HepG2 (cell line): ENCODE results near the gene RELL1. TPM values are rescaled to one million over a fixed set of nuclear protein-coding genes. Genes with fewer than 3 reads are reported as not detected.

Source experiments
- CSRNP1 ChIP-seq: sonication (generic); formaldehyde crosslinking; IDR thresholded peaks from 2 replicates; pipeline ENCODE4 v1.8.1; 2023; ENCODE audit warnings: mild to moderate bottlenecking, missing genetic modification reagents
- GATAD2A ChIP-seq: IDR thresholded peaks from 2 replicates; pipeline ENCODE4 v1.6.1; 2016
- GZF1 ChIP-seq: sonication (generic); formaldehyde crosslinking; IDR thresholded peaks from 2 replicates; pipeline ENCODE4 v1.5.1; 2020; ENCODE audit warnings: mild to moderate bottlenecking, missing genetic modification reagents
- IKZF5 ChIP-seq: IDR thresholded peaks from 2 replicates; pipeline ENCODE4 v1.6.1; 2018; ENCODE audit warnings: missing genetic modification reagents, mild to moderate bottlenecking, missing compliant biosample characterization
- KLF9 ChIP-seq: IDR thresholded peaks from 2 replicates; pipeline ENCODE4 v1.6.1; 2016; ENCODE audit warnings: low read depth
- LCORL ChIP-seq, 2 experiments: fragments of 450-650 bp in 1 of 2; sonication (generic) in 1 of 2; formaldehyde crosslinking in 1 of 2; IDR thresholded peaks; 2 replicates each; pipeline versions ENCODE4 v1.5.0 to v1.6.1; 2017 to 2020; ENCODE audit warnings: antibody characterized with exemption in 1 of 2, missing genetic modification reagents in 1 of 2
- MBD4 ChIP-seq: IDR thresholded peaks from 2 replicates; pipeline ENCODE4 v1.6.1; 2012; ENCODE audit warnings: low read length, inconsistent platforms, borderline replicate concordance
- SMAD9 ChIP-seq: sonication (generic); formaldehyde crosslinking; IDR thresholded peaks from 2 replicates; pipeline ENCODE4 v1.5.1; 2020; ENCODE audit warnings: mild to moderate bottlenecking, missing genetic modification reagents
- SRSF9 ChIP-seq: fragments of 200-400 bp; formaldehyde crosslinking; IDR thresholded peaks from 2 replicates; pipeline ENCODE4 v1.6.1; 2018; ENCODE audit warnings: borderline replicate concordance, mild to moderate bottlenecking, low read depth, low read length; ENCODE audit not compliant: insufficient read depth, poor library complexity, severe bottlenecking
- TGIF2 ChIP-seq: IDR thresholded peaks from 2 replicates; pipeline ENCODE4 v1.6.1; 2016; ENCODE audit warnings: control low read depth, missing compliant biosample characterization
- TOPORS ChIP-seq: sonication (generic); formaldehyde crosslinking; IDR thresholded peaks from 2 replicates; pipeline ENCODE4 v1.8.0; 2023; ENCODE audit warnings: mild to moderate bottlenecking, missing genetic modification reagents
- ZNF282 ChIP-seq: fragments of 450-650 bp; IDR thresholded peaks from 2 replicates; pipeline ENCODE4 v1.6.1; 2018; ENCODE audit not compliant: partially characterized antibody
- ZNF335 ChIP-seq: sonication (generic); formaldehyde crosslinking; IDR thresholded peaks from 2 replicates; pipeline ENCODE4 v1.4.0; 2020; ENCODE audit warnings: missing genetic modification reagents
- ZSCAN9 ChIP-seq: IDR thresholded peaks from 2 replicates; pipeline ENCODE4 v1.6.1; 2016; ENCODE audit warnings: borderline replicate concordance
- polyA plus RNA-seq, 8 experiments: library from polyadenylated mRNA; depleted of rRNA in 3 of 8; stranded (reverse) in 7 of 8; unstranded in 1 of 8; fragments of >200 nt; fragmentation: Illumina TruSeq in 4 of 8; extraction: Trizol in 4 of 8; gene quantifications; 2 replicates each; pipeline versions ENCODE4 v1.2.1 to v1.2.3, GENCODE V29; 2011 to 2016; ENCODE audit warnings: low read depth in 4 of 8, missing spikeins in 1 of 8, mixed read lengths in 1 of 8; ENCODE audit not compliant: insufficient read depth in 1 of 8
- total RNA-seq, 5 experiments: library from RNA; depleted of rRNA; stranded (reverse); fragments of >200 nt; fragmentation: Illumina TruSeq; extraction: Trizol; gene quantifications; 2 replicates each; pipeline ENCODE4 v1.2.3, GENCODE V29; 2016; ENCODE audit warnings: low read depth in 1 of 5
- TF ChIP-seq, protein P1 (sequence below): sonication (generic); formaldehyde crosslinking; IDR thresholded peaks from 2 replicates; pipeline ENCODE4 v1.4.0; 2020; ENCODE audit warnings: mild to moderate bottlenecking, missing genetic modification reagents
- TF ChIP-seq, protein P2 (sequence below): sonication (generic); formaldehyde crosslinking; IDR thresholded peaks from 2 replicates; pipeline ENCODE4 v1.5.1; 2020; ENCODE audit warnings: mild to moderate bottlenecking, missing genetic modification reagents, borderline replicate concordance

Gene RELL1
- total and polyA plus RNA-seq, 2 of the 13 experiments (the other 11 are each of a cell fraction or from before 2014, with no cell fraction given), result 8.4 to 58.4 TPM

DNA sequence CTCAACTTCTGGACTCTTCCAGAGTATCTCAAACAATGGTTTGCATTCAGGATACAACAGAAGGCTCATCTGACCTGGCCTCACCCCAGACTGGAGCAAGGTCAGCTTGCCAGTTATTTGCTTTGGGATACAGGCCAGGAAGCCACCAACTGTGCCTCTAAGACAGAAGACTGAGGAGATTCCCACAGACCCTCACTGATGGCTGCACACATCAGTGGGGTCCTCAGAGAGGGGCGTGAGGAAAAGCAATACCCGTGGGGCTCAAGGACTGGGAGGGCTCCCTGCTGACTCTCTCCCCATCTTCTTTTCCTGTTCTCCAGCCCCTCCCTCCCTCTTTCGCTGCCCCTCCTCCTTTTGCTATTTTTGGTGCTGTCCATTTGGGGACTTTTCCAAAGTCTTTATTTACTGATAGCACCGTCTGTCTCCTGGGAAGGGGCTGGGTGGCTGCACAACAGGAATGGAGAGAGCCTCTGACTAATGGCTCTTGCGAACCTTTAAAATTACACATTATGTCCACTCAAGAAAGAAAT, 23.2 kb downstream of the RELL1 start (continued):
- TF ChIP-seq GATAD2A (CRISPR knock-in tag) (peak; percentile 82), KLF9 (CRISPR knock-in tag) (no peak), ZNF282 (no peak), MBD4 (no peak), TGIF2 (CRISPR knock-in tag) (peak; percentile 57; the same call in 1 of the 2 replicates), TOPORS (CRISPR knock-in tag) (no peak), ZNF335 (CRISPR knock-in tag) (no peak), LCORL (IDR thresholded peaks at IDR 0.05) (0 out of 2 replicates have a peak, but pooled peaks have one; percentile 14), LCORL (CRISPR knock-in tag; IDR thresholded peaks at IDR 0.05) (no peak), SMAD9 (CRISPR knock-in tag) (no peak), SRSF9 (no peak), GZF1 (CRISPR knock-in tag) (no peak), ZSCAN9 (CRISPR knock-in tag) (no peak), IKZF5 (peak; percentile 45; the same call in 1 of the 2 replicates), CSRNP1 (no peak)
- TF ChIP-seq, protein P1, sequence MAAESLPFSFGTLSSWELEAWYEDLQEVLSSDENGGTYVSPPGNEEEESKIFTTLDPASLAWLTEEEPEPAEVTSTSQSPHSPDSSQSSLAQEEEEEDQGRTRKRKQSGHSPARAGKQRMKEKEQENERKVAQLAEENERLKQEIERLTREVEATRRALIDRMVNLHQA, result no peak
- TF ChIP-seq, protein P2, sequence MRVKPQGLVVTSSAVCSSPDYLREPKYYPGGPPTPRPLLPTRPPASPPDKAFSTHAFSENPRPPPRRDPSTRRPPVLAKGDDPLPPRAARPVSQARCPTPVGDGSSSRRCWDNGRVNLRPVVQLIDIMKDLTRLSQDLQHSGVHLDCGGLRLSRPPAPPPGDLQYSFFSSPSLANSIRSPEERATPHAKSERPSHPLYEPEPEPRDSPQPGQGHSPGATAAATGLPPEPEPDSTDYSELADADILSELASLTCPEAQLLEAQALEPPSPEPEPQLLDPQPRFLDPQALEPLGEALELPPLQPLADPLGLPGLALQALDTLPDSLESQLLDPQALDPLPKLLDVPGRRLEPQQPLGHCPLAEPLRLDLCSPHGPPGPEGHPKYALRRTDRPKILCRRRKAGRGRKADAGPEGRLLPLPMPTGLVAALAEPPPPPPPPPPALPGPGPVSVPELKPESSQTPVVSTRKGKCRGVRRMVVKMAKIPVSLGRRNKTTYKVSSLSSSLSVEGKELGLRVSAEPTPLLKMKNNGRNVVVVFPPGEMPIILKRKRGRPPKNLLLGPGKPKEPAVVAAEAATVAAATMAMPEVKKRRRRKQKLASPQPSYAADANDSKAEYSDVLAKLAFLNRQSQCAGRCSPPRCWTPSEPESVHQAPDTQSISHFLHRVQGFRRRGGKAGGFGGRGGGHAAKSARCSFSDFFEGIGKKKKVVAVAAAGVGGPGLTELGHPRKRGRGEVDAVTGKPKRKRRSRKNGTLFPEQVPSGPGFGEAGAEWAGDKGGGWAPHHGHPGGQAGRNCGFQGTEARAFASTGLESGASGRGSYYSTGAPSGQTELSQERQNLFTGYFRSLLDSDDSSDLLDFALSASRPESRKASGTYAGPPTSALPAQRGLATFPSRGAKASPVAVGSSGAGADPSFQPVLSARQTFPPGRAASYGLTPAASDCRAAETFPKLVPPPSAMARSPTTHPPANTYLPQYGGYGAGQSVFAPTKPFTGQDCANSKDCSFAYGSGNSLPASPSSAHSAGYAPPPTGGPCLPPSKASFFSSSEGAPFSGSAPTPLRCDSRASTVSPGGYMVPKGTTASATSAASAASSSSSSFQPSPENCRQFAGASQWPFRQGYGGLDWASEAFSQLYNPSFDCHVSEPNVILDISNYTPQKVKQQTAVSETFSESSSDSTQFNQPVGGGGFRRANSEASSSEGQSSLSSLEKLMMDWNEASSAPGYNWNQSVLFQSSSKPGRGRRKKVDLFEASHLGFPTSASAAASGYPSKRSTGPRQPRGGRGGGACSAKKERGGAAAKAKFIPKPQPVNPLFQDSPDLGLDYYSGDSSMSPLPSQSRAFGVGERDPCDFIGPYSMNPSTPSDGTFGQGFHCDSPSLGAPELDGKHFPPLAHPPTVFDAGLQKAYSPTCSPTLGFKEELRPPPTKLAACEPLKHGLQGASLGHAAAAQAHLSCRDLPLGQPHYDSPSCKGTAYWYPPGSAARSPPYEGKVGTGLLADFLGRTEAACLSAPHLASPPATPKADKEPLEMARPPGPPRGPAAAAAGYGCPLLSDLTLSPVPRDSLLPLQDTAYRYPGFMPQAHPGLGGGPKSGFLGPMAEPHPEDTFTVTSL (CRISPR knock-in tag), result 0 out of 2 replicates have a peak, but pooled peaks have one; percentile 1
